Mucosa of rectum (tissue), 2 donors: ENCODE measurements around the gene ZNF90.
"Not testable (repeated sequence)": the region's sequence is repeated elsewhere in the genome, so short reads cannot be mapped to it uniquely, and the experiment has no call there.

ENCODE experiments used
- H3K27ac ChIP-seq, 2 donors: one replicate each; pipeline ENCODE4 v1.7.0; 2013; ENCODE audit warnings: inconsistent platforms in 2 of 2, low read depth in 2 of 2, low read length in 2 of 2
- H3K27me3 ChIP-seq, 2 donors: one replicate each; pipeline ENCODE4 v1.7.0; 2013; ENCODE audit warnings: low read length in 2 of 2; ENCODE audit not compliant: control insufficient read depth in 2 of 2, insufficient read depth in 2 of 2
- H3K36me3 ChIP-seq, 2 donors: one replicate each; pipeline ENCODE4 v1.7.0; 2013; ENCODE audit warnings: low read length in 2 of 2; ENCODE audit not compliant: control insufficient read depth in 2 of 2, insufficient read depth in 2 of 2
- H3K4me1 ChIP-seq, 2 donors: one replicate each; pipeline ENCODE4 v1.7.0; 2013; ENCODE audit warnings: low read length in 2 of 2, mild to moderate bottlenecking in 1 of 2; ENCODE audit not compliant: control insufficient read depth in 2 of 2, insufficient read depth in 2 of 2
- H3K4me3 ChIP-seq, 2 donors: one replicate each; pipeline ENCODE4 v1.7.0; 2013; ENCODE audit warnings: low read length in 2 of 2
- H3K9ac ChIP-seq, 2 donors: one replicate each; pipeline ENCODE4 v1.7.0; 2013; ENCODE audit warnings: low read length in 2 of 2, low read depth in 1 of 2, mild to moderate bottlenecking in 1 of 2
- H3K9me3 ChIP-seq, 2 donors: one replicate each; pipeline ENCODE4 v1.7.0; 2013; ENCODE audit warnings: low read length in 2 of 2; ENCODE audit not compliant: control insufficient read depth in 2 of 2
- donor health status: healthy.
- donor health status: Normal muscosa, but diverticular disease.

The ZNF90 gene

DNA sequence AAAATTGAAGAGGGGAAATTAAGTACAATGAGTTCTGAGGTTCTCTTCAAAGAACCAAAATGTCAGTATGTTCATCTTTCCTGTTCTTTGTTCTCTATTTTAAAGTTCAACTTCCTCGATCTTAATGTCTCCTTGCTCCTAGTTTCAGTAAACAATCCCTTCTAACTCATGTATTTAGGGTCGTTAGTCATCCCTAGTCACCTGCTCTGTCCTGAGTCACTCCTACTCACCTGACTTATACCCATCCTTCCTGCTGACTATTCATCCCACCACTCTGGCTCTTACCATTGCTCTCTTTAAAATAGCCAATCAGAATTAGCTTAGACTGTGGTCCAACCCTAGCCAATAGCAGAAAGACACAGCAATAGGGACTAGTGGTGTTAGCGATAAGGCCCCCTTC lies 24.3 kb downstream of the ZNF90 start:
- no peak overlapping the region for H3K27ac ChIP-seq
- H3K4me3 ChIP-seq = no peak overlapping the region
- peaks cover 6% of the 10 kb centered on the region in 2 donors for H3K9me3 ChIP-seq
- H3K27me3 ChIP-seq = no peaks in the 10 kb centered on the region
- peaks cover 5 to 11% of the 10 kb centered on the region in 2 donors for H3K36me3 ChIP-seq
- H3K9ac ChIP-seq = no peak overlapping the region
- no peaks in the 10 kb centered on the region for H3K4me1 ChIP-seq

DNA sequence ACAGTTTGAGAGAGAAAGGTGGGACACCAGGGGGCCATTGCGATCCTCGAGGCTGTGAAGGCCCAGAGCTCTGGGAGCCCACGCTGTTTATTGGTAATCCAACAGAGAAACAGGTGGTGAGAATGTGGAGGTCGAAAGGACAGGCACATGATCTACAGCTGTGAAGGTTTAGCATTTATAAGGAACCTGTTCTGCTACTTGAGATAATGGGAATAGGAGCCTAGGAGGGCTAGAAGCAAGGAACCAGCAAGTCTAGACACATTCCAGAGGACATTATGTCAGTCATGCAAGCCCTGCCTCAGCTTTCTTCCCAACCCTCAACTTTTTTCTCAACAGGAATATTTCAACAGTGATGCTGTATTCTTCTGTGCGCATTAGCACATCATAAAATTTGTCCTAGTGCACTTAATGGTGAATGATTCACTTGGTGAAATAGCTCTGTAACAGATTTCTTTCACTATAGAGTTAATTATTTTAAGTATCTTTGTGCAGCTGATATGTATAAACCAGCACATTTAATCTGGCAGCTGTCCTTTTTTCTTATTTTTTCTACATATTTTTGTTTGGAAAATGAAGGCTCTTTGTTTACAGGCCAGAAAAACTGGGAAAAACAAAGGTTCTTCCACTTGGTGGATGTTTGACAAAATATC lies 25.4 kb downstream of the ZNF90 start:
- Histone ChIP-seq H3K9me3 (peaks cover 11% of the 10 kb centered on the region in 2 donors), H3K36me3 (peaks cover 7 to 13% of the 10 kb centered on the region in 2 donors), H3K9ac (no peak overlapping the region), H3K4me3 (no peak overlapping the region), H3K27me3 (no peaks in the 10 kb centered on the region), H3K4me1 (no peaks in the 10 kb centered on the region), H3K27ac (no peak overlapping the region)

DNA sequence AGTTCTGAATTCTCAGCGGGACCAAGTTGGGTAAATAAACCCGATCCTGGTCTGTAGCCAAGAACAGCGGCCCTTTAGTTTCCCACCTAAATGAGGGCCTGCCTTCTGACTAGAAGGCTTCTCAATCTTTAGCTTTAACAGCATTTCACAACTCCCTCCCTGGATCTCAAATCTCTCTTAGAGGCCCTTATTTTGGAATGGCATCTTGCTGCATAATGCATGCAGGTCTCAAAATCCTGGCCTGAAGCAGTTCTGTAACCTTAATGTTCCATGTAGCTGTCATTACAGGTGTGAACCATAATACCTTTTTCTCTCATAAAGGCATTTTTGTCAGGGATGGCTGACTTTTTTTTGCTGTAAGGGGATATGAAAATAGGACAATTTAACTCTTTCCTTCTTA lies 29.5 kb downstream of the ZNF90 start:
- peaks cover 11 to 13% of the 10 kb centered on the region in 2 donors for H3K9me3 ChIP-seq
- no peak overlapping the region for H3K4me3 ChIP-seq

DNA sequence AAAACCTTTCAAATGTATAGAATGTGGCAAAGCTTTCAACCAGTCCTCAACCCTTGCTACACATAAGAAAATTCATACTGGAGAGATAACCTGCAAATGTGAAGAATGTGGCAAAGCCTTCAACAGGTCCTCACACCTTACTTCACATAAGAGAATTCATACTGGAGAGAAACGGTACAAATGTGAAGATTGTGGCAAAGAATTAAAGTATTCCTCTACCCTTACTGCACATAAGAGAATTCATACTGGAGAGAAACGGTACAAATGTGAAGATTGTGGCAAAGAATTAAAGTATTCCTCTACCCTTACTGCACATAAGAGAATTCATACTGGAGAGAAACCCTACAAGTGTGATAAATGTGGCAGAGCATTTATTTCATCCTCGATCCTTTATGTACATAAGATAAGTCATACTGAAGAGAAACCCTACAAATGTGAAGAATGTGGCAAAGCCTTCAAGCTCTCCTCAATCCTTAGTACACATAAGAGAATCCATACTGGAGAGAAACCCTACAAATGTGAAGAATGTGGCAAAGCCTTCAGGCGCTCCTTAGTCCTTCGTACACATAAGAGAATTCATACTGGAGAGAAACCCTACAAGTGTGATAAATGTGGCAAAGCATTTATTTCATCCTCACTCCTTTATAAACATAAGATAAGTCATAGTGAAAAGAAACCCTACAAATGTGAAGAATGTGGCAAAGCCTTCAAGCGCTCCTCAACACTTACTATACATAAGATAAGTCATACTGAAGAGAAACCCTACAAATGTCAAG lies 40.5 kb downstream of the ZNF90 start:
- not testable (repeated sequence) for H3K27ac ChIP-seq, H3K4me3 ChIP-seq, H3K9ac ChIP-seq, H3K36me3 ChIP-seq, H3K27me3 ChIP-seq, H3K4me1 ChIP-seq
- peaks cover 46 to 53% of the 10 kb centered on the region in 2 donors for H3K9me3 ChIP-seq

More for the DNA sequence above, 29.5 kb downstream of the ZNF90 start:
- Histone ChIP-seq H3K4me1 (no peaks in the 10 kb centered on the region), H3K36me3 (peaks cover 4 to 15% of the 10 kb centered on the region in 2 donors), H3K9ac (no peak overlapping the region), H3K27me3 (no peaks in the 10 kb centered on the region), H3K27ac (no peak overlapping the region)

DNA sequence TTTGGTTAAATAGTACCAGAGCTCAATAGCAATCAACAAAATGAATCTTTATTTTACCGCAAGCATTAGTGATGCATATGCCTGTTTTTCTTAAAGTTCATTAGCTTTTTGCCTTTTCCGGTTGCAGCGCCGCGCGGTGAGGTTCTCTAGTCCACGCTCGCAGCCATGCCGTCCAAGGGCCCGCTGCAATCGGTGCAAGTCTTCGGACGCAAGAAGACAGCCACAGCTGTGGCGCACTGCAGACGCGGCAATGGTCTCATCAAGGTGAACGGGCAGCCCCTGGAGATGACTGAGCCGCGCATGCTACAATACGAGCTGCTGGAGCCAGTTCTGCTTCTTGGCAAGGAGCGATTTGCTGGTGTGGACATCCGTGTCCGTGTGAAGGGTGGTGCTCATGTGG lies 47.1 kb downstream of the ZNF90 start:
- peaks cover 0 to 9% of the 10 kb centered on the region in 2 donors for H3K36me3 ChIP-seq
- H3K27ac ChIP-seq = no peak overlapping the region
- H3K9ac ChIP-seq = no peak overlapping the region
- H3K4me1 ChIP-seq = no peaks in the 10 kb centered on the region
- peaks cover 29 to 38% of the 10 kb centered on the region in 2 donors for H3K9me3 ChIP-seq
- H3K4me3 ChIP-seq = no peak overlapping the region
- H3K27me3 ChIP-seq = no peaks in the 10 kb centered on the region

DNA sequence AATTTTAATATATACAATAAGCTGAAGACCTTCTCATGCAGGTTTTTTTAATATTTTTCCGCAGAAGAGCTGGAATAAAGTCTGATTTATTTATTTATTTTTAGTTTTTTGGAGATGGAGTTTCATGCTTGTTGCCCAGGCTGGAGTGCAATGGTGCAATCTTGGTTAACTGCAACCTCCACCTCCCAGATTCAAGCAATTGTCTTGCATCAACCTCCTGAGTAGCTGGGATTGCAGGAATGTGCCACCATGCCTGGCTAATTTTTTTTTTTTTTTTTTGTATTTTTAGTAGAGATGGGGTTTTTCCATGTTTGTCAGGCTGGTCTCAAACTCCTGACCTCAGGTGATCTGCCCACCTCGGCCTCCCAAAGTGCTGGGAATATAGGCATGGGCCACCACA lies 55.1 kb downstream of the ZNF90 start:
- not testable (repeated sequence) for H3K9me3 ChIP-seq, H3K27me3 ChIP-seq, H3K36me3 ChIP-seq, H3K4me3 ChIP-seq, H3K4me1 ChIP-seq, H3K27ac ChIP-seq, H3K9ac ChIP-seq

DNA sequence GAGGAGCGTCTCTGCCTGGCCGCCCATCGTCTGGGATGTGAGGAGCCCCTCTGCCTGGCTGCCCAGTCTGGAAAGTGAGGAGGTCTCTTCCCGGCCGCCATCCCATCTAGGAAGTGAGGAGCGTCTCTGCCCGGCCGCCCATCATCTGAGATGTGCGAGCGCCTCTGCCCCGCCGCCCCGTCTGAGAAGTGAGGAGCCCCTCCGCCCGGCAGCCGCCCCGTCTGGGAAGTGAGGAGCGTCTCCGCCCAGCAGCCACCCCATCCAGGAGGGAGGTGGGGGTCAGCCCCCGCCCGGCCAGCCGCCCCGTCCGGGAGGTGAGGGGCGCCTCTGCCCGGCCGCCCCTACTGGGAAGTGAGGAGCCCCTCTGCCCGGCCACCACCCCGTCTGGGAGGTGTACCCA lies 59.9 kb downstream of the ZNF90 start:
- H3K36me3 ChIP-seq, H3K4me3 ChIP-seq, H3K27ac ChIP-seq, H3K9me3 ChIP-seq, H3K4me1 ChIP-seq, H3K27me3 ChIP-seq, H3K9ac ChIP-seq: not testable (repeated sequence)

DNA sequence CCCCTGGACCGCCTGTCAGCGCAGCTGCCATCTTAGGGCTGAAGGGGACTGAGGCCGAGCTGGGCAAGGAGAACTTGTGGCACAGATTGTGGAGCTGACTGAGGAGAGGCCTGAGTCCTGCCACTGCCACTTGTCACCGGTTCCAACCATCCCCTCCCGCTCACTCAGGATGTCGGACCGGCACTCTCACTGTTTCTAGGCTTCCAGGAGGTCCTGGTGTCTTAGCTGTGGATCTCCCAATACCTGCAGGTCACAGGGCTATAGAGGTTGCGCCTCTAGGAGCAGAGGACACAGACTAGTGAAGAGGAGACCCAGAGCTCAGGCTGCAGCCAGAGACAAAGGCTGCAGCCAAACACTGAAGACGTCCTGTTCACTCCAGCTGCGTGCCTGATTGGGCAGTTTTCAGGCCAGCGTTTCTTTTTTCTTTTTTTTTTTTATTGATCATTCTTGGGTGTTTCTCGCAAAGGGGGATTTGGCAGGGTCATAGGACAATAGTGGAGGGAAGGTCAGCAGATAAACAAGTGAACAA lies 73.9 kb downstream of the ZNF90 start:
- Histone ChIP-seq H3K9me3 (no peaks in the 10 kb centered on the region), H3K36me3 (no peaks in the 10 kb centered on the region), H3K27ac (no peak overlapping the region), H3K9ac (no peak overlapping the region), H3K27me3 (no peaks in the 10 kb centered on the region), H3K4me1 (no peaks in the 10 kb centered on the region), H3K4me3 (no peak overlapping the region)

DNA sequence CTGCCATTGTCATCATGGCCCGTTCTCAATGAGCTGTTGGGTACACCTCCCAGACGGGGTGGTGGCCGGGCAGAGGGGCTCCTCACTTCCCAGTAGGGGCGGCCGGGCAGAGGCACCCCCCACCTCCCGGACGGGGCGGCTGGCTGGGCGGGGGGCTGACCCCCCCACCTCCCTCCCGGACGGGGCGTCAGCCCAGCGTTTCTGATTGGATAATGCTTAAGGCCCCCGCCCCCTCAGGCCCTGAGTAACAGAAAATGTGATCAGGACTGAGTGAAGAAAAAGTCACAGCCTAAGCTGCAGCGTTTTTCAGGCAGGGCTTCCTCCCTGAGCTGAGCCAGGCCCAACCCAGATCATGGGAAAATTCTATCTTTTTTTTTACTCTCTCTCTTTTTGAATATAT lies 74.7 kb downstream of the ZNF90 start:
- H3K9me3 ChIP-seq, H3K27me3 ChIP-seq, H3K4me1 ChIP-seq, H3K9ac ChIP-seq, H3K27ac ChIP-seq, H3K4me3 ChIP-seq, H3K36me3 ChIP-seq: not testable (repeated sequence)

DNA sequence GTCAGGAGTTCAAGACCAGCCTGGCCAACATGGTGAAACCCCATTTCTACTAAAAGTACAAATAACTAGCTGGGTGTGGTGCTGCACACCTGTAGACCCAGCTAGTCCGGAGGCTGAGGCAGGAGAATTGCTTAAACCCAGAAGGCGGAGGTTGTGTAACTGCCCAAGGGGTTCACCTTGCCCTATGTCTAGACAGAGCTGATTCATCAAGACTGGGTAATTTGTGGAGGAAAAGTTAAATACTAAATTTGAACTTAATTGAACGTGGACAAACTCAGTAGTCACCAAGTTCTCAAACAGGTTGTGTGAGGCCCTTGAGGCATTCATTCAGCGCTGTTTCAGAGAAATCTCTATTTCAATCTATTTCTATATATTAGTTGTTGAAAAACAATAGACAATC lies 75.5 kb downstream of the ZNF90 start:
- H3K9me3 ChIP-seq = no peaks in the 10 kb centered on the region
- H3K4me1 ChIP-seq = no peaks in the 10 kb centered on the region
- H3K27ac ChIP-seq = no peak overlapping the region
- H3K9ac ChIP-seq = no peak overlapping the region
- H3K27me3 ChIP-seq = no peaks in the 10 kb centered on the region
- no peaks in the 10 kb centered on the region for H3K36me3 ChIP-seq
- H3K4me3 ChIP-seq = no peak overlapping the region
